Suprapubic skin (tissue), 4 donors: Measurements from ENCODE around the gene ANKRD63. TPM values are rescaled to one million over a fixed set of nuclear protein-coding genes. Genes with fewer than 3 reads are reported as not detected.

ENCODE experiments used
- DNase-seq, 2 donors: peaks; one replicate each; pipeline ENCODE4 v3.0.0-alpha.2; 2019; ENCODE audit warnings: low spot score in 2 of 2
- H3K27ac ChIP-seq: fragments of 200-600 bp; sonication (generic); one replicate; pipeline ENCODE4 v1.5.1; 2019
- H3K27me3 ChIP-seq: fragments of 200-600 bp; sonication (generic); one replicate; pipeline ENCODE4 v1.5.1; 2019
- H3K36me3 ChIP-seq: fragments of 200-600 bp; sonication (generic); one replicate; pipeline ENCODE4 v1.5.1; 2019
- H3K4me1 ChIP-seq: fragments of 200-600 bp; sonication (generic); one replicate; pipeline ENCODE4 v1.5.1; 2019
- H3K4me3 ChIP-seq: fragments of 200-600 bp; sonication (generic); one replicate; pipeline ENCODE4 v1.5.1; 2019; ENCODE audit warnings: mild to moderate bottlenecking
- H3K9me3 ChIP-seq: fragments of 200-600 bp; sonication (generic); one replicate; pipeline ENCODE4 v1.5.1; 2019
- CTCF ChIP-seq, 2 donors: fragments of 200-600 bp in 1 of 2; fragments of 450-650 bp in 1 of 2; sonication (generic) in 1 of 2; IDR thresholded peaks; one replicate each; pipeline ENCODE4 v1.5.1; 2016 to 2019; ENCODE audit warnings: antibody characterized with exemption in 2 of 2, mild to moderate bottlenecking in 1 of 2, moderate library complexity in 1 of 2
- EP300 ChIP-seq: sonication (generic); formaldehyde crosslinking; IDR thresholded peaks from one replicate; pipeline ENCODE4 v1.6.1; 2017; ENCODE audit warnings: antibody characterized with exemption
- POLR2A ChIP-seq, 2 donors: fragments of 450-650 bp; IDR thresholded peaks; one replicate each; pipeline ENCODE4 v1.6.1; 2017; ENCODE audit warnings: antibody characterized with exemption in 2 of 2, mild to moderate bottlenecking in 2 of 2, moderate library complexity in 2 of 2
- POLR2AphosphoS5 ChIP-seq, 3 donors: sonication (generic); formaldehyde crosslinking; IDR thresholded peaks; one replicate each; pipeline ENCODE4 v1.6.1; 2017; ENCODE audit warnings: antibody characterized with exemption in 3 of 3
- WGBS: methylation state at CpG from one replicate; pipeline ENCODE4 v1.1.5; 2018; 5-methylcytosine and 5-hydroxymethylcytosine counted together
- total RNA-seq, 4 donors: library from RNA; depleted of rRNA; stranded (reverse); fragments of >200 nt; gene quantifications; one replicate each; pipeline ENCODE4 v1.1.0, GENCODE V29; 2016

ANKRD63 gene
- total RNA-seq, 4 donors from 2014 or later: not detected

GRCh38 chr15:40271685-40272484, 11.0 kb downstream of the ANKRD63 start:
- DNase-seq: no peak
- no peaks in the 10 kb centered on the region for H3K27me3 ChIP-seq
- H3K27ac ChIP-seq: no peak overlapping the region
- no peak overlapping the region for H3K4me3 ChIP-seq
- H3K36me3 ChIP-seq: peaks cover 30% of the 10 kb centered on the region
- no peak for TF ChIP-seq POLR2A (IDR thresholded peaks at IDR 0.05)
- H3K9me3 ChIP-seq: no peaks in the 10 kb centered on the region
- H3K4me1 ChIP-seq: peaks cover 6% of the 10 kb centered on the region
- WGBS: 87% methylated on average over 15 of the region's 25 CpGs

GRCh38 chr15:40270246-40270995, 12.4 kb downstream of the ANKRD63 start:
- DNase-seq: no peak
- Histone ChIP-seq H3K27ac (no peak overlapping the region), H3K4me1 (peaks cover 16% of the 10 kb centered on the region), H3K4me3 (no peak overlapping the region), H3K27me3 (no peaks in the 10 kb centered on the region), H3K36me3 (peaks cover 34% of the 10 kb centered on the region), H3K9me3 (no peaks in the 10 kb centered on the region)
- WGBS: 81% methylated on average over 10 of the region's 11 CpGs
- TF ChIP-seq POLR2AphosphoS5 (IDR thresholded peaks at IDR 0.05): no peak
- TF ChIP-seq CTCF (IDR thresholded peaks at IDR 0.05): no peak
- no peak for TF ChIP-seq EP300

- WGBS: no CpG with 5 or more reads among the region's 4 CpGs
- Histone ChIP-seq H3K4me3 (no peak overlapping the region), H3K27ac (no peak overlapping the region), H3K9me3 (no peaks in the 10 kb centered on the region), H3K27me3 (no peaks in the 10 kb centered on the region), H3K36me3 (peaks cover 42% of the 10 kb centered on the region), H3K4me1 (peaks cover 13% of the 10 kb centered on the region)
- TF ChIP-seq EP300 (no peak), POLR2AphosphoS5 (IDR thresholded peaks at IDR 0.05) (no peak), CTCF (IDR thresholded peaks at IDR 0.05) (no peak), POLR2A (IDR thresholded peaks at IDR 0.05) (no peak)
- no peak for DNase-seq
Measured at GRCh38 chr15:40269604-40270003, 13.3 kb downstream of the ANKRD63 start.

GRCh38 chr15:40267670-40268069, 15.2 kb downstream of the ANKRD63 start:
- H3K4me1 ChIP-seq: peaks cover 13% of the 10 kb centered on the region
- WGBS: 79% methylated on average over 4 of the region's 4 CpGs
- no peaks in the 10 kb centered on the region for H3K27me3 ChIP-seq
- no peak for TF ChIP-seq CTCF (IDR thresholded peaks at IDR 0.05)
- TF ChIP-seq EP300: no peak
- no peak for TF ChIP-seq POLR2A (IDR thresholded peaks at IDR 0.05)
- peaks cover 27% of the 10 kb centered on the region for H3K36me3 ChIP-seq
- H3K27ac ChIP-seq: no peak overlapping the region
- H3K4me3 ChIP-seq: no peak overlapping the region
- no peak for DNase-seq
- no peaks in the 10 kb centered on the region for H3K9me3 ChIP-seq

- no peak overlapping the region for H3K4me3 ChIP-seq
- no peaks in the 10 kb centered on the region for H3K9me3 ChIP-seq
- no peak overlapping the region for H3K27ac ChIP-seq
- H3K27me3 ChIP-seq: no peaks in the 10 kb centered on the region
- DNase-seq: no peak
- no peak for TF ChIP-seq EP300
- TF ChIP-seq POLR2A (IDR thresholded peaks at IDR 0.05): no peak
- no peak for TF ChIP-seq POLR2AphosphoS5 (IDR thresholded peaks at IDR 0.05)
- TF ChIP-seq CTCF (IDR thresholded peaks at IDR 0.05): no peak
- 35% methylated on average over 7 of the region's 7 CpGs for WGBS
- peaks cover 24% of the 10 kb centered on the region for H3K36me3 ChIP-seq
- H3K4me1 ChIP-seq: peaks cover 13% of the 10 kb centered on the region
Measured at GRCh38 chr15:40266828-40267304, 16.0 kb downstream of the ANKRD63 start.
